ENCODE results near the gene PHIP. TPM values are rescaled to one million over a fixed set of nuclear protein-coding genes. Genes with fewer than 3 reads are reported as not detected.
"Not testable (repeated sequence)": the region's sequence is repeated elsewhere in the genome, so short reads cannot be mapped to it uniquely, and the experiment has no call there.

The PHIP gene
- total RNA-seq, 4 donors from 2014 or later, result 32.2 to 41.0 (median 36.8) TPM

DNA sequence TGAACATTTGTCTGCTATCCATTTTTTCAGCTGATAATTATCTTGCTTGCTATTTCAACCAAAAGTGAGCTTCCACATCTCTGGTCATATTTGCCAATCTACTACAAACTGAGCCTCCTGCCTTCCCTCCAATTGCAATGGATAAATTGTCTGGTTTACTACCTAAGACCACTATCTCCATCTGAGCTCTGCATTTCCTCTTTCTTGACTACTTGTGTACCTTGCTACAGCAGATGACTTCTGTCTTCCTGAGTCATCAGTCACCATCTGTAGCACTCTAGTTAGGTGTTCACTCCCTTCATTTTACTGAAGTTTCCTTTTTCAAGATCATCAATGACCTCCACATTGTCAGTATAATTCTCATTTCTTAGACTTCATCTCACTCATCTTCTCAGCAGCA is 33.5 kb upstream of the PHIP start:
- TF ChIP-seq, protein P1, sequence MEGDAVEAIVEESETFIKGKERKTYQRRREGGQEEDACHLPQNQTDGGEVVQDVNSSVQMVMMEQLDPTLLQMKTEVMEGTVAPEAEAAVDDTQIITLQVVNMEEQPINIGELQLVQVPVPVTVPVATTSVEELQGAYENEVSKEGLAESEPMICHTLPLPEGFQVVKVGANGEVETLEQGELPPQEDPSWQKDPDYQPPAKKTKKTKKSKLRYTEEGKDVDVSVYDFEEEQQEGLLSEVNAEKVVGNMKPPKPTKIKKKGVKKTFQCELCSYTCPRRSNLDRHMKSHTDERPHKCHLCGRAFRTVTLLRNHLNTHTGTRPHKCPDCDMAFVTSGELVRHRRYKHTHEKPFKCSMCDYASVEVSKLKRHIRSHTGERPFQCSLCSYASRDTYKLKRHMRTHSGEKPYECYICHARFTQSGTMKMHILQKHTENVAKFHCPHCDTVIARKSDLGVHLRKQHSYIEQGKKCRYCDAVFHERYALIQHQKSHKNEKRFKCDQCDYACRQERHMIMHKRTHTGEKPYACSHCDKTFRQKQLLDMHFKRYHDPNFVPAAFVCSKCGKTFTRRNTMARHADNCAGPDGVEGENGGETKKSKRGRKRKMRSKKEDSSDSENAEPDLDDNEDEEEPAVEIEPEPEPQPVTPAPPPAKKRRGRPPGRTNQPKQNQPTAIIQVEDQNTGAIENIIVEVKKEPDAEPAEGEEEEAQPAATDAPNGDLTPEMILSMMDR (IDR thresholded peaks at IDR 0.05), result no peak
- TF ChIP-seq EP300 (IDR thresholded peaks at IDR 0.05) (no peak), POLR2A (IDR thresholded peaks at IDR 0.05) (no peak)
- Histone ChIP-seq H3K9me3 (no peaks in the 10 kb centered on the region), H3K4me1 (no peaks in the 10 kb centered on the region), H3K27me3 (no peaks in the 10 kb centered on the region), H3K4me3 (no peak overlapping the region), H3K36me3 (no peaks in the 10 kb centered on the region), H3K27ac (no peak overlapping the region)
- no peak for DNase-seq (ENCODE audit: low spot score in 2 of 2)

DNA sequence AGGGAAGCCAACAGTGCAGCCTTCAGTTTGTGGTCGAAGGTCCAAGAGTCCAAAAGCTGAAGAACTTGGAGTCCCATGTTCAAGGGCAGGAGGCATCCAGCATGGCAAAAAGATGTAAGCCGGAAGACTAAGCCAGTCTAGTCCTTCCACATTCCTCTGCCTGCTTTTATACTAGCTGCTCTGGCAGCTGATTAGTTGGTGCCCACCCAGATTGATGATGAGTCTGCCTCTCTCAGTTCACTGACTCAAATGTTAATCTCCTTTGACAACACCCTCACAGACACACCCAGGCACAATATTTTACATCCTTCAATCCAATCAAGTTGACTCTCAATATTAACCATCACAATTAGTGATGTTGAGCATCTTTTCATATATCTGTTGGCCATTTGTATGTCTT is 23.1 kb upstream of the PHIP start:
- Histone ChIP-seq H3K27ac (no peak overlapping the region), H3K36me3 (no peaks in the 10 kb centered on the region), H3K4me3 (no peak overlapping the region), H3K27me3 (no peaks in the 10 kb centered on the region), H3K9me3 (no peaks in the 10 kb centered on the region), H3K4me1 (no peaks in the 10 kb centered on the region)
- no peak for DNase-seq (ENCODE audit: low spot score in 2 of 2)
- TF ChIP-seq POLR2A (IDR thresholded peaks at IDR 0.05) (no peak), EP300 (IDR thresholded peaks at IDR 0.05) (no peak)
- TF ChIP-seq, protein P1 (IDR thresholded peaks at IDR 0.05), result no peak
- WGBS, 2 donors, result 97 to 100% methylated on average over 2 of the region's 2 CpGs

DNA sequence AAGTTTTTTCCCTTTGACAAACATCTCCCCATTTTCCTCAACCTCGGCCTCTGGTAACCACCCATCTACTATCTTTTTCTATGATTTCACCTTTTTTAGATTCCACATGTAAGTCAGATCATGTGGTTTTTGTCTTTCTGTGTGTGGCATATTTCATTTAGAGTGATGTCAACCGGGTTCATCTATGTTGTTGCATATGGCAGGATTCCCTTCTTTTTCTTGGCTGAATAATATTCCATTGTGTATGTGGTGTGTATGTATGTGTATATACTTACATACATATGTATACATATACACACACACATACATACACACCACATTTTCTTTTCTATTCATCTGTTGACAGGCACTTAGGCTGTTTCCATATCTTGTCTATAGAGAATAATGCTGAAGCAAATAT is 22.2 kb upstream of the PHIP start:
- H3K4me3 ChIP-seq, result no peak overlapping the region
- TF ChIP-seq POLR2A (IDR thresholded peaks at IDR 0.05), result no peak
- TF ChIP-seq EP300 (IDR thresholded peaks at IDR 0.05), result no peak
- TF ChIP-seq, protein P1 (IDR thresholded peaks at IDR 0.05), result no peak
- no peaks in the 10 kb centered on the region for H3K9me3 ChIP-seq
- no peaks in the 10 kb centered on the region for H3K4me1 ChIP-seq
- WGBS, 2 donors, result 89 to 94% methylated on average over 2 of the region's 2 CpGs
- no peak overlapping the region for H3K27ac ChIP-seq
- no peaks in the 10 kb centered on the region for H3K36me3 ChIP-seq
- no peak for DNase-seq (ENCODE audit: low spot score in 2 of 2)
- H3K27me3 ChIP-seq, result no peaks in the 10 kb centered on the region

DNA sequence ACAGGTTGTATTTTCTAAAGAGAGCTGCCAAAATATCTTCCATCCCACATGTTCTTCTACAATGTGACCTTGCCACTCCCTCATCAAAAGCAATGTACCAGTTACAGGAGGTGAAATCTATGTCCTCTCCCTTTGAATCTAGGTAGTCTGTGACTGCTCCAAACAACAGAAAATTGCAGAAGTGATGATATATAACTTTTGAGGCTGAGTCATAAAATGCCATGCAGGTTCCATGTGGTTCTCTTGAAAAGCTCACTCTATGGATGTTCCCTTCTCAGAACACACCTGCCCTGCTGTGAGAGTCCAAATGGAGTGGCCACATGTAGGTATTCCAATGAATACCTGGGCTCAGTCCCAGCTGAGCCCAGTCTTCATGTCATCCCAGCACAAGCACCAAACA is 16.9 kb upstream of the PHIP start:
- TF ChIP-seq POLR2A (IDR thresholded peaks at IDR 0.05) (no peak), EP300 (IDR thresholded peaks at IDR 0.05) (no peak)
- TF ChIP-seq, protein P1 (IDR thresholded peaks at IDR 0.05), result no peak
- H3K9me3 ChIP-seq, result no peaks in the 10 kb centered on the region
- no peaks in the 10 kb centered on the region for H3K4me1 ChIP-seq
- H3K4me3 ChIP-seq, result no peak overlapping the region
- H3K36me3 ChIP-seq, result no peaks in the 10 kb centered on the region
- no peak for DNase-seq (ENCODE audit: low spot score in 2 of 2)
- H3K27ac ChIP-seq, result no peak overlapping the region
- no peaks in the 10 kb centered on the region for H3K27me3 ChIP-seq

DNA sequence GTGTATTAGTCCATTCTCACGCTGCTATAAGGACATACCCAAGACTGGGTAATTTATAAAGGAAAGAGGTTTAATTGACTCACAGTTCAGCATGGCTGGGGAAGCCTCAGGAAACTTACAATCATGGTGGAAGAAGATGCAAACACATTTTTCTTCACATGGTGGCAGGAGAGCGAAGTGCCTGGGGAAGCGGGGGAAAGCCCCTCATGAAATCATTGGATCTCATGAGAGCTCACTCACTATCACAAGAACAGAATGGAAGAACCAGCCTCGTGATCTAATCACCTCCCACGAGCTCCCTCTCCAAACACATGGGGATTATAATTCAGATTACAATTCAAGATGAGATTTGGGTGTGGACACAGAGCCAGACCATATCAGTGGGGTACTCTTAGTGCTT is 13.7 kb upstream of the PHIP start:
- not testable (repeated sequence) for DNase-seq (ENCODE audit: low spot score in 2 of 2); H3K36me3 ChIP-seq; H3K27ac ChIP-seq; H3K27me3 ChIP-seq; H3K9me3 ChIP-seq; H3K4me1 ChIP-seq; H3K4me3 ChIP-seq
- WGBS, 2 donors, result 67 to 72% methylated on average over 5 of the region's 5 CpGs
